AG09309 (cell line): ENCODE results near the gene FUZ.

Experiments
- DNase-seq: peaks from one replicate; pipeline ENCODE4 v3.0.0-alpha.2; 2010; ENCODE audit warnings: low read depth
- H3K4me3 ChIP-seq: 2 replicates; pipeline ENCODE4 v1.5.1; 2011; ENCODE audit warnings: mild to moderate bottlenecking, low read depth, low read length, moderate library complexity; ENCODE audit not compliant: control insufficient read depth
- TF ChIP-seq, protein P1 (sequence below): IDR thresholded peaks from 2 replicates; pipeline ENCODE4 v1.5.1; 2011; ENCODE audit warnings: mild to moderate bottlenecking, low read depth, low read length, inconsistent platforms; ENCODE audit not compliant: insufficient read depth, control insufficient read depth; ENCODE audit errors: missing control alignments

The FUZ gene

GRCh38 chr19:49786376-49786820, 26.7 kb downstream of the FUZ start:
- TF ChIP-seq, protein P1, sequence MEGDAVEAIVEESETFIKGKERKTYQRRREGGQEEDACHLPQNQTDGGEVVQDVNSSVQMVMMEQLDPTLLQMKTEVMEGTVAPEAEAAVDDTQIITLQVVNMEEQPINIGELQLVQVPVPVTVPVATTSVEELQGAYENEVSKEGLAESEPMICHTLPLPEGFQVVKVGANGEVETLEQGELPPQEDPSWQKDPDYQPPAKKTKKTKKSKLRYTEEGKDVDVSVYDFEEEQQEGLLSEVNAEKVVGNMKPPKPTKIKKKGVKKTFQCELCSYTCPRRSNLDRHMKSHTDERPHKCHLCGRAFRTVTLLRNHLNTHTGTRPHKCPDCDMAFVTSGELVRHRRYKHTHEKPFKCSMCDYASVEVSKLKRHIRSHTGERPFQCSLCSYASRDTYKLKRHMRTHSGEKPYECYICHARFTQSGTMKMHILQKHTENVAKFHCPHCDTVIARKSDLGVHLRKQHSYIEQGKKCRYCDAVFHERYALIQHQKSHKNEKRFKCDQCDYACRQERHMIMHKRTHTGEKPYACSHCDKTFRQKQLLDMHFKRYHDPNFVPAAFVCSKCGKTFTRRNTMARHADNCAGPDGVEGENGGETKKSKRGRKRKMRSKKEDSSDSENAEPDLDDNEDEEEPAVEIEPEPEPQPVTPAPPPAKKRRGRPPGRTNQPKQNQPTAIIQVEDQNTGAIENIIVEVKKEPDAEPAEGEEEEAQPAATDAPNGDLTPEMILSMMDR: no peak
- H3K4me3 ChIP-seq: no peak overlapping the region
- DNase-seq: peak; percentile 21

DNA sequence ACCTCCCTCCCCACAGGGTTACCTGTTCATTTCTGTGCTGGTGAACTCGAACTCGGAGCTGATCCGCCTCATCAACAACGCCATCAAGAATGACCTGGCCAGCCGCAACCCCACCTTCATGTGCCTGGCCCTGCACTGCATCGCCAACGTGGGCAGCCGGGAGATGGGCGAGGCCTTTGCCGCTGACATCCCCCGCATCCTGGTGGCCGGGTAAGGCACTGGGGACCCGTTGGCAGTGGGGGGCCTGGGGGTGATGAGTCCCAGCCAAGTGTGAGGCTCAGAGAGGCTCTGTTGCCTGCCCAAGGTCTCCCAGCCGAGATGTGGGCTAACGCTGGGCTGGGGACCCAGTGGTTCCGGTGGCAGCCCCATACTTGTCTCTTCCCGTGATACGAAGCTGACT, 30.6 kb downstream of the FUZ start:
- no peak for DNase-seq
- no peak overlapping the region for H3K4me3 ChIP-seq
- TF ChIP-seq, protein P1: no peak

GRCh38 chr19:49781394-49781793, 31.7 kb downstream of the FUZ start:
- H3K4me3 ChIP-seq: no peak overlapping the region
- TF ChIP-seq, protein P1: no peak
- no peak for DNase-seq

GRCh38 chr19:49780861-49781260, 32.2 kb downstream of the FUZ start:
- DNase-seq: no peak
- no peak overlapping the region for H3K4me3 ChIP-seq
- TF ChIP-seq, protein P1: no peak

- TF ChIP-seq, protein P1: no peak
- no peak overlapping the region for H3K4me3 ChIP-seq
- DNase-seq: no peak
These were observed 33.1 kb downstream of the FUZ start for GRCh38 chr19:49779731-49780555.

DNA sequence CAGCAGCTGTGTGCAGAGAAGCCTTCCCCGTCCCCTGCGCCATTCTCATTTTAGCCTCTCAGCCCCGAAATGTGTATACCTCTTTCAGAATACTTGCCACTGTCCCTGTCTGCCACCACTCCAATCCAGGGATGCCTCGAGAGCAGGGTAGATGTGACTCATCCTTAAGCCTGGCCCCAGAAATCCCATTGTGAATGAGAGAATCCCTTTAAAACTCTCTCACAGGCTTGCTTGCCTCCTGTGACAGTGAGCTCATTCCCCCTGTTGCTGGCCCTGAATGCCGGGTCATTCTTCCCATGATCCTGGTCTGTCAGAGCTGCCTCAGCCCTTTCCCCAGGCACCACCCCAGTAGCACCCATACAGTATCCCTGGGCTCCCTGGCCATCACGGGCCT, 36.7 kb downstream of the FUZ start:
- no peak for DNase-seq
- no peak overlapping the region for H3K4me3 ChIP-seq
- TF ChIP-seq, protein P1: no peak
